ENCODE data around the gene SOWAHD. TPM values are rescaled to one million over a fixed set of nuclear protein-coding genes. Genes with fewer than 3 reads are reported as not detected.
A peak's percentile ranks its signal among the peaks of the same experiment; 100 is the strongest.

The SOWAHD gene
- total and polyA plus RNA-seq, 12 donors = 0.12 to 1.7 (median 0.36) TPM; not detected in 7

GRCh38 chrX:119758731-119759247, 401 bp downstream of the SOWAHD start:
- Histone ChIP-seq H3K4me3 (peak overlapping the region; percentile 14 to 62 (median 48)), H3K9me3 (no peaks in the 10 kb centered on the region), H3K4me1 (peaks cover 0 to 47% (median 4%) of the 10 kb centered on the region in 9 donors), H3K36me3 (no peaks in the 10 kb centered on the region), H3K27me3 (peaks cover 0 to 24% (median 6%) of the 10 kb centered on the region in 7 donors), H3K27ac (peak overlapping the region in 2 of 10 donors; percentile 22 to 65)
- peak in 1 of 2 donors; percentile 23 for DNase-seq
- TF ChIP-seq, protein P1, sequence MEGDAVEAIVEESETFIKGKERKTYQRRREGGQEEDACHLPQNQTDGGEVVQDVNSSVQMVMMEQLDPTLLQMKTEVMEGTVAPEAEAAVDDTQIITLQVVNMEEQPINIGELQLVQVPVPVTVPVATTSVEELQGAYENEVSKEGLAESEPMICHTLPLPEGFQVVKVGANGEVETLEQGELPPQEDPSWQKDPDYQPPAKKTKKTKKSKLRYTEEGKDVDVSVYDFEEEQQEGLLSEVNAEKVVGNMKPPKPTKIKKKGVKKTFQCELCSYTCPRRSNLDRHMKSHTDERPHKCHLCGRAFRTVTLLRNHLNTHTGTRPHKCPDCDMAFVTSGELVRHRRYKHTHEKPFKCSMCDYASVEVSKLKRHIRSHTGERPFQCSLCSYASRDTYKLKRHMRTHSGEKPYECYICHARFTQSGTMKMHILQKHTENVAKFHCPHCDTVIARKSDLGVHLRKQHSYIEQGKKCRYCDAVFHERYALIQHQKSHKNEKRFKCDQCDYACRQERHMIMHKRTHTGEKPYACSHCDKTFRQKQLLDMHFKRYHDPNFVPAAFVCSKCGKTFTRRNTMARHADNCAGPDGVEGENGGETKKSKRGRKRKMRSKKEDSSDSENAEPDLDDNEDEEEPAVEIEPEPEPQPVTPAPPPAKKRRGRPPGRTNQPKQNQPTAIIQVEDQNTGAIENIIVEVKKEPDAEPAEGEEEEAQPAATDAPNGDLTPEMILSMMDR (IDR thresholded peaks at IDR 0.05) = no peak
- peak; percentile 15 to 58 (median 38) for ATAC-seq
- 1% methylated on average over 15 to 43 of the region's 54 CpGs for WGBS, 2 donors
- intact Hi-C loops (cut with DNase I) = no loop called here

DNA sequence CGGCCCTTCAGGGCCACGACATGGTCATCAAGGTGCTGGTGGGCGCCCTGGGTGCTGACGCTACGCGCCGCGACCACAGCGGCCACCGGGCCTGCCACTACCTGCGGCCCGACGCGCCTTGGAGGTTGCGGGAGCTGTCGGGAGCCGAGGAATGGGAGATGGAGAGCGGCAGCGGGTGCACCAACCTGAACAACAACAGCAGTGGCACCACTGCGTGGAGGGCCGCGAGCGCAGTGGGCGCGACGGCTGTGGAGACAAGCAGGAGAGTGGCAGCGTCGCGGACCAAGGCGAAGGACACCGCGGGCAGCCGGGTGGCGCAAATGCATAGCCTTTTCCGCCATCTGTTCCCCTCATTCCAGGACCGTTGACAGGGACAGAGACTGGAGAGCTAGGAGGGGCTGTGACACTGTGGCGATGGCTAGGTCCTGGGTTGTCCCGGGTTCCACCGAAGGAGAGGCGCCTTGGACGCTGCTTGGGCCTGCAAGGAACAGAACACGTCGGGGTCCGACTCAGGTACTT, 919 bp downstream of the SOWAHD start:
- DNase-seq (no peak), ATAC-seq (peak in 1 of 8 donors; percentile 10)
- Histone ChIP-seq H3K36me3 (no peaks in the 10 kb centered on the region), H3K4me3 (peak overlapping the region in 9 of 10 donors; percentile 32 to 62 (median 49)), H3K27me3 (peaks cover 0 to 24% (median 6%) of the 10 kb centered on the region in 7 donors), H3K4me1 (peaks cover 0 to 42% (median 4%) of the 10 kb centered on the region in 9 donors), H3K27ac (peak overlapping the region in 1 of 10 donors; percentile 65), H3K9me3 (no peaks in the 10 kb centered on the region)
- intact Hi-C loops (cut with DNase I) = no loop called here
- TF ChIP-seq, protein P1 (IDR thresholded peaks at IDR 0.05) = no peak
- 23 to 44% methylated on average over 11 to 44 of the region's 44 CpGs for WGBS, 2 donors

- Histone ChIP-seq H3K9me3 (no peaks in the 10 kb centered on the region), H3K27me3 (peaks cover 0 to 24% (median 6%) of the 10 kb centered on the region in 7 donors), H3K36me3 (no peaks in the 10 kb centered on the region), H3K4me1 (peaks cover 0 to 34% (median 4%) of the 10 kb centered on the region in 9 donors), H3K27ac (peak overlapping the region in 1 of 10 donors; percentile 44), H3K4me3 (peak overlapping the region in 1 of 10 donors; percentile 62)
- intact Hi-C loops (cut with DNase I) = no loop called here
- no peak for DNase-seq
- no peak for ATAC-seq
- TF ChIP-seq, protein P1 (IDR thresholded peaks at IDR 0.05) = no peak
- 88 to 90% methylated on average over 14 to 17 of the region's 18 CpGs for WGBS, 2 donors
Measured at GRCh38 chrX:119760026-119760877, 1.9 kb downstream of the SOWAHD start.

- no peak for DNase-seq
Measured at GRCh38 chrX:119762718-119763117, 4.3 kb downstream of the SOWAHD start.

More at GRCh38 chrX:119762718-119763117, 4.3 kb downstream of the SOWAHD start:
- 91 to 93% methylated on average over 3 of the region's 3 CpGs for WGBS, 2 donors
- H3K9me3 ChIP-seq = no peaks in the 10 kb centered on the region
- peaks cover 0 to 18% (median 6%) of the 10 kb centered on the region in 7 donors for H3K27me3 ChIP-seq
- H3K27ac ChIP-seq = no peak overlapping the region
- H3K4me3 ChIP-seq = no peak overlapping the region
- ATAC-seq = no peak
- intact Hi-C loops (cut with DNase I) = no loop called here
- H3K4me1 ChIP-seq = peaks cover 0 to 12% (median 4%) of the 10 kb centered on the region in 9 donors
- TF ChIP-seq, protein P1 (IDR thresholded peaks at IDR 0.05) = no peak
- no peaks in the 10 kb centered on the region for H3K36me3 ChIP-seq

Data from heart right ventricle (tissue), 16 donors.